Loucy (cell line): ENCODE data around the gene IGF2BP2.

Experiments used
- CTCF ChIP-seq: fragments of 200-600 bp; sonication (generic); conservative IDR thresholded peaks from 2 replicates; pipeline ENCODE4 v1.5.1; 2014; ENCODE audit warnings: mild to moderate bottlenecking, antibody characterized with exemption, low read length
- EZH2phosphoT487 ChIP-seq: fragments of 200-600 bp; IDR thresholded peaks from 2 replicates; pipeline ENCODE4 v1.6.1; 2018; ENCODE audit warnings: antibody characterized with exemption, mild to moderate bottlenecking, moderate library complexity, borderline replicate concordance

- TF ChIP-seq CTCF, result no peak
- TF ChIP-seq EZH2phosphoT487, result no peak
These were observed 11.6 kb downstream of the IGF2BP2 start for GRCh38 chr3:185813205-185813604.
